Thoracic aorta (tissue), 2 donors: Measurements from ENCODE around the gene GPR153. TPM values are rescaled to one million over a fixed set of nuclear protein-coding genes. Genes with fewer than 3 reads are reported as not detected.

Source experiments
- ATAC-seq: fragments of 150-250 bp; one replicate; pipeline ENCODE4 v1.8.0; 2017; ENCODE audit warnings: low read depth; ENCODE audit not compliant: insufficient number of reproducible peaks, low FRiP score
- DNase-seq: peaks from one replicate; pipeline ENCODE4 v3.0.0-alpha.2; 2020; ENCODE audit warnings: low spot score
- H3K27ac ChIP-seq, 2 donors: fragments of 200-600 bp; sonication (generic); 1 replicate in 1 of 2; 2 replicates in 1 of 2; pipeline ENCODE4 v1.5.1; 2016; ENCODE audit warnings: mild to moderate bottlenecking in 2 of 2, moderate library complexity in 2 of 2
- H3K27me3 ChIP-seq: fragments of 200-600 bp; sonication (generic); replicated peaks from 2 replicates; pipeline ENCODE4 v1.6.0; 2016; ENCODE audit warnings: mild to moderate bottlenecking; ENCODE audit not compliant: insufficient read depth
- H3K36me3 ChIP-seq: fragments of 200-600 bp; sonication (generic); one replicate; pipeline ENCODE4 v1.5.1; 2016
- H3K4me1 ChIP-seq, 2 donors: fragments of 200-600 bp; sonication (generic); 1 replicate in 1 of 2; 2 replicates in 1 of 2; pipeline versions ENCODE4 v1.5.1 to v1.6.0; 2016; ENCODE audit warnings: low read depth in 2 of 2, mild to moderate bottlenecking in 1 of 2; ENCODE audit not compliant: control insufficient read depth in 1 of 2
- H3K4me3 ChIP-seq: fragments of 200-600 bp; sonication (generic); 2 replicates; pipeline ENCODE4 v1.5.1; 2016; ENCODE audit warnings: mild to moderate bottlenecking
- H3K9me3 ChIP-seq: fragments of 200-600 bp; sonication (generic); 2 replicates; pipeline ENCODE4 v1.5.1; 2016
- CTCF ChIP-seq: fragments of 200-600 bp; sonication (generic); IDR thresholded peaks from one replicate; pipeline ENCODE4 v1.5.1; 2019; ENCODE audit warnings: antibody characterized with exemption
- total RNA-seq, 2 donors: library from RNA; depleted of rRNA; stranded (reverse); fragments of >200 nt; gene quantifications; one replicate each; pipeline versions ENCODE4 v1.1.0 to v1.2.3, GENCODE V29; 2016

The GPR153 gene
- total RNA-seq, 2 donors from 2014 or later = 4.6 to 4.7 TPM

DNA sequence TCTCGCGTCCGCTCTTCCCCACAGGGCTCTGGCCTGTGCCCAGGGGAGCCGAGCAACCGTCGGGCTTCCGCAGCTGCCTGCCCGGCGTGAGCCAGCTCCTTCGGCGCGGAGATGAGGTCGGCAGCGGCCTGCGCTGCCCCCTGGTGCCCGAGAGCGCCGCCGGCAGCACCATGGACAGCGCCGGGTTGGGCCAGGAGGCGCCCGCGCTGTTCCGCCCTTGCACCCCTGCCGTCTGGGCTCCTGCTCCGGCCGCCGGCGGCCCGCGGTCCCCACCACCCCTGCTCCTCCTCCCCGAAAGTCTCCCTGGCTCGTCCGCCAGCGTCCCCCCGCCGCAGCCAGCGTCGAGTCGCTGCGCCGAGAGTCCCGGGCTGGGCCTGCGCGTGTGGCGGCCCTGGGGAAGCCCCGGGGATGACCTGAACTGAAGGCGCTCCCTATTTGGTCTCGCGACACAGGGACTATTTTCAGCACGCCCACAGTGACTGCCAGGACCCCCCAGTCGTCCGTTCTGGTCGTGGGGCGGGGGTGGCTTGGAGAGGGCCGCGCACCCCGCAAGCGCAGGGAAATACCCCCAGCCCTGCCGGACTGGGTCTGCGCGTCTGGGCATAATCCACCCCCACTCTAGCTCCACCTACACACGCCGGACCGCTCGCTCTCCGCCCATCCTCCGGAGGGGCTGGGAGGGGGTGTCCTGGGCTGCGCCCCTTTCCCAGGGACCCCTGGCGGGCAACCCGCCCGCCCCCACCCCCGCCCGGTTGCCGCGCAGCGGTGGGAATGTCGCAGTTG, 15.6 kb downstream of the GPR153 start:
- no peaks in the 10 kb centered on the region for H3K36me3 ChIP-seq
- no peaks in the 10 kb centered on the region for H3K9me3 ChIP-seq
- DNase-seq (no peak), ATAC-seq (no peak)
- TF ChIP-seq CTCF = peak; percentile 86
- H3K4me1 ChIP-seq = peaks cover 6 to 15% of the 10 kb centered on the region in 2 donors
- H3K27me3 ChIP-seq = peaks cover 42% of the 10 kb centered on the region
- peak overlapping the region; percentile 31 for H3K4me3 ChIP-seq
- no peak overlapping the region for H3K27ac ChIP-seq

- ATAC-seq (no peak), DNase-seq (no peak)
- Histone ChIP-seq H3K27ac (no peak overlapping the region), H3K4me3 (no peak overlapping the region), H3K9me3 (no peaks in the 10 kb centered on the region), H3K4me1 (peaks cover 6 to 15% of the 10 kb centered on the region in 2 donors), H3K27me3 (peaks cover 48% of the 10 kb centered on the region), H3K36me3 (no peaks in the 10 kb centered on the region)
- no peak for TF ChIP-seq CTCF
Measured at GRCh38 chr1:6244401-6245049, 16.4 kb downstream of the GPR153 start.

DNA sequence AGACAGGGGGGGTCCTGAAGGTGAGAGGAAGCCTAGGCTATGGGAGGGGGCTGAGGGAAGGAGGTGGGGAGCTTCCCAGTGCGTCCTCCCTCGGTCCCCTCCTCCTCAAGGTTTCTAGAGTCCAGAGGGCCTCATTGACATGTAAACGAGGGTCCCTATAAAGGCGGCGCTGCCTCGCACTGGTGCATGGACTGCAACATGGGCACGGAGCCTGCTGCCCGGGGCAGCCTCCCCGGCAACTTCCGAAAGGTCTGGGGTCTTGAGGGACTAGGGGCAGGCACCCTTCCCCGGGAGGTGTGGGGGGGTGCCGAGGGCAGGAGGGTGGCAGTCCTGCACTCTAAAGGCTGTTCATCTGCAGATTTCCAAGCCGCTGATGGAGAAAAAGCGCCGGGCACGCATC, 16.9 kb downstream of the GPR153 start, which contains the start of gene HES3:
HES3 (plus strand) TSS at position 187 of the 400 bp plus-strand sequence; CDS start at position 374, 187 bp downstream.
- Histone ChIP-seq H3K27ac (no peak within 1 kb of the TSS), H3K9me3 (no peaks in the 10 kb centered on the region), H3K4me3 (no peak within 1 kb of the TSS), H3K27me3 (peaks cover 48% of the 10 kb centered on the region), H3K36me3 (no peaks in the 10 kb centered on the region), H3K4me1 (peaks cover 6 to 15% of the 10 kb centered on the region in 2 donors)
- ATAC-seq = no peak
- no peak for TF ChIP-seq CTCF
- no peak for DNase-seq

DNA sequence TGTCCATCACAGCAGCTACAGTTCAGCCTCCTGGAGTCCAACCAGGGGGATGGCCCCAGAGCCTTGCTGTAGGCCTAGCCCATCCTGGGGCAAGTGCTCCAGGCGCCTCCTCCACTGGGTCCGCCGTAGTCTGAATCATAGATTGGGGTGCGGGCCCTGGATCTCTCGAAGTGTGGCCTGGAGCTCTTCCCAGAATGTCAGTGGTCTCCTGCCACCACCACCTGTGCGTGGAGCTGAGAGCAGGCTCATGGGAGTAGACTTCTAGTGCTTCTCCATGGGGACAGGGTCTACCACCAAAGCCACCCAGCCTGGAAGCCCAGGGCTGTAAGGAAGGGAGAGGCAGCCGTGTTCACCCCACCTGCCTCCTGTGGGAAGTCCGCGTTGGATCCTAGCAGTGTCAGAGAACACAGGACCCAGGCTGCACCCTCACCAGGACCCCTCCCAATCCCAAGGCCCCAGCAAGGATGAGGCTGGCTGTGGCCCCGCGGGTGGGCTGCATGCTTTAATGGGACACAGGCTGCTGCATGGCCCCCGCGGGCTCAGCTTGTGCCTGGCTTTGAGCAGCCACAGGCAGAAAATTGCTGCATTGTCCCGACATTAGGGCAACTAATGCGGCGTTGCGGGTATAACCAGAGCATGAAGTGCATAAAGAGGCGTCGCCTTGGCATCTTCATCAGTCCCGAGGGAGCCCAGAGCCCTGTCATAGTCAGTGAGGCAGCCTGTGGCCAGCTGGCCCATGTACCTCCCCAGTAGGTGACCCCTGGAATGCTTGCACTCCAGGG, 17.7 kb downstream of the GPR153 start:
- peaks cover 6 to 15% of the 10 kb centered on the region in 2 donors for H3K4me1 ChIP-seq
- no peaks in the 10 kb centered on the region for H3K36me3 ChIP-seq
- no peak for TF ChIP-seq CTCF
- DNase-seq = no peak
- no peaks in the 10 kb centered on the region for H3K9me3 ChIP-seq
- no peak overlapping the region for H3K4me3 ChIP-seq
- no peak overlapping the region for H3K27ac ChIP-seq
- no peak for ATAC-seq
- H3K27me3 ChIP-seq = peaks cover 41% of the 10 kb centered on the region
